Left colon (tissue), 2 donors: Measurements from ENCODE around the gene ESYT2. TPM values are rescaled to one million over a fixed set of nuclear protein-coding genes. Genes with fewer than 3 reads are reported as not detected.

Experiments
- ATAC-seq: fragments of 200-7000 bp; cut with Tn5 transposase; one replicate; pipeline ENCODE4 v1.9.1; 2020; ENCODE audit warnings: mild to moderate bottlenecking, moderate library complexity
- DNase-seq, 2 donors: peaks; one replicate each; pipeline ENCODE4 v3.0.0-alpha.2; 2020
- intact Hi-C, 2 donors: fragments of 100-400 bp; cut with DNase I in 1 of 2; cut with micrococcal nuclease in 1 of 2; formaldehyde crosslinking; loops; one replicate each; pipeline versions ENCODE4 v1.11.2 to v1.14.0; 2022; cut with DNase I, micrococcal nuclease
- total RNA-seq, 2 donors: library from RNA; stranded (reverse); fragmentation: NEBNext Ultra II Directional; extraction: Animal tissue kit (Norgen Biotek cat#: 25700); gene quantifications; one replicate each; pipeline ENCODE4 v1.2.1, GENCODE V29; 2021
- donor health status: DM: no; HTN: no; CAD: no.
- donor health status: DM: yes; HTN: yes; CAD: no.

The ESYT2 gene
- total RNA-seq, 2 donors from 2014 or later = 68.8 to 86.0 TPM

DNA sequence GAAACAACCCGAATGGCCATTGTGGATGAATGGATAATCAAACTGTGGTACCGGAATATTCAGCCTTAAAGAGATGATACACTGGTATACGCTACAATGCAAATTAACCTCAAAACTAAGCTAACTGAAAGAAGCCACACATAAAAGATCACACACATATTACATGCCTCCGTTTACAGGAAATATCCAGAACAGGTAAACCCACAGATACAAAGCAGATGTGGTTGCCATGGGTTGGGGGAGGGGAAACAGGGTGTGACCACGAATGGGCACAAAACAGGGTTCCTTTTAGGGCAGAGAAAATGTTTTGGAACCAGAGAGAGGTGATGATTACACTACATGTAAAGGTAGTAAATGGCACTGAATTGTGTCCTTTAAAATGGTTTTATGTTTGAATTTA lies 16.6 kb downstream of the ESYT2 start:
- ATAC-seq (no peak), DNase-seq (no peak)
- intact Hi-C loops = no loop called here

DNA sequence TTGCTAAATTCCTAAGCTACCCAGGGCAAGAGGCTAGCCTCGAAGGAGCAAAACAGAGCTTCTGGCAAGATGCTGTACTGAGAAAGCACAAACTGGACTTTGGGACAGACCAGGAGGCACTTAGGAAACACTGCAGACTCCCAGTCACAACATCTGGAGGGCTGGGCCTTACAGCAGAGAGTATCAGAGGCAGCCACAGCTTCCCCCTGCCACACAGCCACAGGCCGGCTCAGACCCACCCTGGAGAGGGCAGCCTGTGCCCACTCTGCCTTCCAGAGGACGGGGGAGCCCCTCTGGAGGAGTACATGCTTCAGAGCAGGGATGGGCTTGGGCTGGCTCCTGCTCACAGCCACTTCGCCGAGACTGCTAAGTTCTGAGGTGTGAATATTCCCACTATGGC lies 17.4 kb downstream of the ESYT2 start:
- DNase-seq (no peak), ATAC-seq (peak; percentile 26)
- intact Hi-C loops = no loop called here

DNA sequence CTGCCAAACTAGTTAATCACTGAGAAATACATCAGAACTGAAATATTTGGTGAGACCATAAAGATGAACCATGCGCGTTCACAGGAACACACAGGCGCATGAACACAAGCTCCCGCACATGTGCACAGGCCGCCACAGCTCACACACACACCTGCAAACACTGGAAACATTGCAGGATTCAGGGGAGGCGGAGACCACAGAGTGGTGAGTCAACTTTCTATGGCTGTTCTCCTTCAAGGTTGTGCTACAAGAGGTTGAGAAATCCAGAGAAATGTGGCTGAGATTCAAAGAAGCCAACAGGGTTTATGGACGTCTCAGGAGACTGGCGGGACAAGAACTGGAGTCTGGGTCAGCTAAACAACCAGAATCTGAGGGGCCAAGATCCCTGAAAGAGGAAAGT lies 17.8 kb downstream of the ESYT2 start:
- DNase-seq (no peak), ATAC-seq (no peak)
- intact Hi-C loops = no loop called here

DNA sequence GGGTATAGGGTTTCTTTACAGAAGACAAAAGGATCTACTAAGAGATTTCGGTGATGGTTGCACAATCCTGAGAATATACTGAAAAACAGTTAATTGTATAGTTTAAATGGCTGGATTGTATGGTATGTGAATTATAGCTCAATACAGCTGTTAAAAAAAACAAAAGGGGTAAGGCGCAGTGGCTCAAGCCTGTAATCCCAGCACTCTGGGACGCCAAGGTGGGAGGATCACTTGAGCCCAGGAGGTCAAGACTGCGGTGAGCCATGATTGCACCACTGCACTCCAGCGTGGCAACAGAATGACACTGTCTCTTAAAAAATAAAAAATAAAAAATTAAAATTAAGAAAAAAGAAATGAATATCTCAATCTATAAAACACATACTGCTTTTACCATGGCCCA lies 18.5 kb downstream of the ESYT2 start:
- intact Hi-C loops = no loop called here
- DNase-seq = no peak
- no peak for ATAC-seq

DNA sequence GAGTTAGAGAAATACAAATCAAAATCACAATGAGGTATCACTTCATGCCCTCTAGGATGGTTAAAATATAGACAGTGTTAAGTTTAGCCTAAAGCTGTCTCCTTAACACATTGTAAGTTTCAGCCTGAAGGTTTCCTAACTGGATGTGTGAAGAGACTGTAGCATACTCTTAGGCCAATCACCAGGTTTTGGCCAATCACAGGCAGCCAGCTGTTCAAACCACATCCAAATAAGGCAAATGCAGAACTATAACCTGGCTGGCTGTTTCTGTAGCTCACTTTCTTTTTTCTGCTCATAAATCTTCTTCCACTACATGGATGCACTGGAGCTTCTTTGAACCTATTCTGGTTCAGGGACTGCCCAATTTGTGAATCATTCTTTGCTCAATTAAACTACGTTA lies 19.7 kb downstream of the ESYT2 start:
- intact Hi-C loops = no loop called here
- DNase-seq = no peak
- peak; percentile 34 for ATAC-seq

DNA sequence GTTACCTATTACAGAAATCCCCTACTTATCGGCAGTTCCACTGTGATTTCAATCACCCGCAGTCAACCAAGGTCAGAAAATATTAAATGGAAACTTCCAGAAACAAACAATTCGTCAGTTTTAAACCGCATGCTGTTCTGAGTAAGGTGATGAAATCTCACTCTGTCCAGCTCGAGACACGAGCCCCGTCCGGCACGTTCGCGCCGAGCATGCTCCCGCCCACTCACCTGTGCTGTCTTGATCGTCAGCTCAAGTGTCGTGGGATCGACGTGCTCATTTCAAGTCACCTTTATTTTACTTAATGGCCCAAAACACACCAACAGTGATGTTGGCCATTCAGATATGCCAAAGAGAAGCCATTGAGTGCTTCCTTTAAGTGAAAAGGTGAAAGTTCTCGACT lies 21.2 kb downstream of the ESYT2 start:
- ATAC-seq (no peak), DNase-seq (no peak)
- intact Hi-C loops = no loop called here

DNA sequence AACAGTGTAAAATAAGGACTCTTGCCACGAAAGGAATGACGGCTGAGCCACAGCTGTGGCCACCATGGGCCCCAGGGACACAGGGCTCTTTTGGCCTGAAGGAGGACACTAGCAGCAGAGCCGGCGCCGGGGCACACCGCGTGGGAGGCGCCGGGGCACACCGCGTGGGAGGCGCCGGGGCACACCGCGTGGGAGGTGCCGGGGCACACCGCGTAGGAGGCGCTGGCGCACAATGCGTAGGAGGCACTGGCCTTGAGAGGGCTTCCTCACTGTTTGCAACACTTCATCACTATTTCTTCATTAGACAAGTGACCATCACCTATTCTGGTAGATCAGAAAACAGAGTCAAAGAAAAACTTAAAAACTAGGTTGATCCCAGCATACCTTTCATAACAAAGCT lies 23.4 kb downstream of the ESYT2 start:
- ATAC-seq = no peak
- intact Hi-C loops = no loop called here
- DNase-seq = no peak

DNA sequence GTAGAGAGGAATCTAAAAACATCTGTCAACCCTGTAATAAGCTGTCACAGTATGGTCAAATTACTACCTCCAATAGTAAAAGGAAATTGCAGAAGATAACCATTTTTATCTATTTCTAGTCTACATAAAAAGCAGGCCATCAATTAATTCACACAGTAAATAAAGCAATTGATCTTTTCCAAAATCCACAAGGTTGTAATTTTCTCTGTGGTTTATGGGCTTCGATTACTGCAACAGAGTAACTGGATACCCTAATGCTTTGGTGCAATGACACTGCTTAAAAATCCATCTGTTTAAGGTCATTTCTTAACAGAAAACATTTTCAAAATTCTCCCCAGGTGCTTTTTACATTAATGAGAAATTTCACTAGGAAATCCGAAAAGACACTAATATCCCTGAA lies 23.9 kb downstream of the ESYT2 start:
- intact Hi-C loops = no loop called here
- ATAC-seq (no peak), DNase-seq (no peak)

DNA sequence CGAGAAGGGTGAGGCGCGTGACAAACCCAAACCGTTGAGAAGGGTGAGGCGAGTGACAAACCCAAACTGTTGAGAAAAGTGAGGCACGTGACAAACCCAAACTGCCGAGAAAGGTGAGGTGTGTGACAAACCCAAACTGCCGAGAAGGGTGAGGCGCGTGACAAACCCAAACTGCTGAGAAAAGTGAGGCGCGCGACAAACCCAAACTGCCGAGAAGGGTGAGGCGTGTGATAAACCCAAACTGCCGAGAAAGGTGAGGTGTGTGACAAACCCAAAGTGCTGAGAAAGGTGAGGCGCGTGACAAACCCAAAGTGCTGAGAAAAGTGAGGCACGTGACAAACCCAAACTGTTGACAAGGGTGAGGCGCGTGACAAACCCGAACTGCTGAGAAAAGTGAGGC lies 25.0 kb downstream of the ESYT2 start:
- ATAC-seq = no peak

DNA sequence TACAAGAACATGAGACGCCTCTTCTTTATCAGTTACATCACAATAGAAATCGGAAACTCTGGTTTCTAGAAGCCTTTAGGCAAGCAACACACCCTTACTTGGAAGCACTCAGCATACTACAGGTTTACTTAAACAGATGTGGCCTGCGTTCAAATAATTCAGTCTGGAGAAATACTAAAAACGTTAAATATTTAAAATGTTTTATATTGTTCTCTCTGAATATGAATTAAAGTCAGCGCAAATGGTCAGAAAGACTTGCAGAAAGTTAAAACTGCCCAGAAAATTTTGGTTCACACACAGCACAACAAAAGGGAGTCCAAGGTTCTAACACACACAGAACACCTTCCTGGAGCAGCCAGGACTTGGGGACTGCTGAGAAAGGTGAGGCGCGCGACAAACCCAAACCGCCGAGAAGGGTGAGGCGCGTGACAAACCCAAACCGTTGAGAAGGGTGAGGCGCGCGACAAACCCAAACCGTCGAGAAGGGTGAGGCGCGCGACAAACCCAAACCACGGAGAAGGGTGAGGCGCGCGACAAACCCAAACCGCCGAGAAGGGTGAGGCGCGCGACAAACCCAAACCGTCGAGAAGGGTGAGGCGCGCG lies 25.8 kb downstream of the ESYT2 start:
- DNase-seq = no peak
- ATAC-seq = no peak
- intact Hi-C loops = no loop called here

More for the DNA sequence above, 25.0 kb downstream of the ESYT2 start:
- intact Hi-C loops = no loop called here
- DNase-seq = no peak

DNA sequence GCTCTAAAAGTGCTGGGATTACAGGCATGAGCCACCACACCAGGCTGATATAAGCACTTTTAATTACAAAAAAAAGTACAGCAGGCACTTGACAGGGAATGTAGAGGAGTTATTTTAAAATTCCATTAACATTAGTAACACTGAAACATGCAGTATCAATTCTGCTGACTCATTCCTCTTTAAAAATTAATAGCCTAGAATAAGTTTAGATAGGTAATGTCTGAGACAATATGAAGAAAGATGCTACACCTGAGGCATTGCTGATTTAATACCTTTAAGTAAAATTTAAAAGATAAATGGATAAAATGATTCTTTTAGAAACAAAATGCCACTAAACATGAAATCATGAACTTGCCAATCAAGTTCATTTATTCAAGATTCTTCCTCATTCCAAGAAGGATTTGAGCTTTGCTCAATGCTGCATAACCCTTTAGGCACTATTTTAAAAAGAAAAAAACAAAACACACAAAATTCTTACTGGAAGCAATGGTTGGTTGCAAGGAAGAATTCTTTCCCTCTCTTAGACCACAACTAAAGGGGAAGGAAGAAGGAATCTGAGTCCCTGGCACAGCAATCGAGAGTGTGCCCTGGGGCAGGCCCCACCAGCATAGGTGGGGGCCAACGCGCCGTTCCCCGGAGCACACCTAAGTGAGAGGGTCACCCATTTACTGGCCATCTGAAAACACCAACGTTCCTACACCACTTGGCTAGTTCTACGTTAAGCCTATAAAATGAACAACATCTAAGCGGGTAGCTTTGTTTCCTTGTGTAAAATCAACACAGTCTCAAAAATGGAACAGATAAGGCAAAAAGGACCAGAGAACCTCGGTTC lies 26.6 kb downstream of the ESYT2 start:
- ATAC-seq (no peak), DNase-seq (no peak)
- intact Hi-C loops = no loop called here

DNA sequence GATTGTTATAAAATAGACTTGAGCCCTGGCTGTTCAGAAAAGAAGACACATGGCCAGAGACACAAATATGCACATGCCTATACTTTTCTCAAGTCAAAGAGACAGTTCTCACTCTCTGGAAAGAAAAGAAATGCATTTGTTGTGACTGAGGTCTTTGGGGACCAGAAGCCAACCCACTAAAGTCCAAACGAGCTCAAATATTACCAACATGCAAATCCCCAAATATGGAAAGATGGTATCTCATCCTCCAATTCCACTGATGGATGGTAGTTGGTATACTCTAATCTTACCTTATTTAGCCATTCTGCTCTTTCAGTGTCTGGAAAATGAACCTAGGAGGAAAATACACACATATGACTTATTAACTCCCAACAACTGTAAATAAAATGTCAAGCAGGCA lies 30.6 kb downstream of the ESYT2 start:
- no peak for ATAC-seq
- DNase-seq = no peak
- intact Hi-C loops = no loop called here

DNA sequence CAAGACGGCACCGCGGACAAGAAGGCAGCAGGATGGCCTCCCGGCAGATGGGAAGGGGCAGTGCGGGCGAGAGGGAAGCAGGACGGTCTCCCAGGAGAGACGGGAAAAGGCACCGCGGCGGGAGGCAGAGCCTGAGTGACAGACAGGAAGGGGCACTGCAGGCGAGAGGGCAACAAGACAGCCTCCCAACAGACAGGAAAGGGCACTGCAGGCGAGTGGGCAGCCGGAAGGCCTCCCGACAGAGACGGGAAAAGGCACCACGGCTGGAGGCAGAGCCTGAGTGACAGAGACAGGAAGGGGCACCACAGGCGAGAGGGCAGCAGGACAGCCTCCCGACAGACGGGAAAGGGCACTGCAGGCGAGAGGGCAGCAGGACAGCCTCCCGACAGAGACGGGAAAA lies 32.6 kb downstream of the ESYT2 start:
- DNase-seq = no peak
- intact Hi-C loops = no loop called here
- no peak for ATAC-seq

DNA sequence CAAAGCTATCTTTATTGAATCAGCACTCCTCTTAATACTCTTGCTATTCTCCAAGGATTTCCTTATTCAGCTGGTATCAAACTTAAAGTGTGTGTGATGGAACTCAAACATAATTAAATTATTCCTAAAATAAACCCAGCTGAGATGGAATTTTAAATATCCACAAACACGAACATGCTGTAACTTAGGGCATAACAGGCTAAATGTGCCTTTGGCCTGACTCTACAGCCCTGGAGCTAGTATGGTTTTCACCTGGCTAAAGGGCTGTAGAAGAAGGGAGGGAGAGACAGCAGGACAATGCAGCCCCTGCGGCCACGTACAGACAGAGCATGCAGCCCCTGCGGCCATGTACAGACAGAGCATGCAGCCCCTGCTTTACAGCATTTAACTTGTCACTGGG lies 34.0 kb downstream of the ESYT2 start:
- intact Hi-C loops = no loop called here
- ATAC-seq = no peak
- DNase-seq = no peak

DNA sequence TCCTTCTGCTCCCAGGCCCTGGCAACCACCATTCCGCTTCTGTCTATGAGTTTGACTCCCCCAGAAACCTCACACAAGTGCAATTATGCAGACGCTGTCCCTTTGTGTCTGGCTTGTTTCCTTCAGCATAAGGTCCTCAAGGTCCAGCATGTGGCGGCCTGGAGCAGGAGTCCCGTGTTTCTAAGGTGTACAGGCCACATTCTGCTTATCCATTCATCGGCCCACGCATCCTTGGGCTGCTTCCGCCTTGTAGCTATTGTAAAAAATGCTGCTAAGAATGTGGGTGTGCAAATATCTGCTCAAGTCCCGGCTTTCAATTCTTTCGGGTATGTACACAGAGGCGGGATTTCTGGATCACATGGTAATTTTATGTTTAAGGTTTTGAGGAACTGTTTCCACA lies 38.2 kb downstream of the ESYT2 start:
- ATAC-seq (no peak), DNase-seq (no peak)
- intact Hi-C loops = no loop called here

DNA sequence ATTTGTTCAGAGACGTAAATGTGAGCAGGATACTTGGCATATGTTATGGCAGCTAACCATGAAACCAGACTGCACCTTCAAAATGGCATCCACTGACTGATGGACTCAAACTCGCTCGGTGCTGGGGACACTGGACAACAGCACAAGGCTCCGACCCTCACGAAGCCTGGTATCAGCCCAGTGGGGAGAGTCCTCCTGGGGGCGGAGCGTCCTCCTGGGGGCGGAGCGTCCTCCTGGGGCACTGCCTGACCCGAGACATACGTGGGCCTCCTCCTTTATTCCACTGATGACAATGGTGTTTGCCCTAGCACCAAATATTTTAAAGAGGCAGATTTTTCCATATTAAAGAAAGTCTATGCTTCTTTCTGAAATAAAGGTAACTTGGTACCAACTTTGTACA lies 39.5 kb downstream of the ESYT2 start:
- intact Hi-C loops = no loop called here
- no peak for ATAC-seq
- no peak for DNase-seq

DNA sequence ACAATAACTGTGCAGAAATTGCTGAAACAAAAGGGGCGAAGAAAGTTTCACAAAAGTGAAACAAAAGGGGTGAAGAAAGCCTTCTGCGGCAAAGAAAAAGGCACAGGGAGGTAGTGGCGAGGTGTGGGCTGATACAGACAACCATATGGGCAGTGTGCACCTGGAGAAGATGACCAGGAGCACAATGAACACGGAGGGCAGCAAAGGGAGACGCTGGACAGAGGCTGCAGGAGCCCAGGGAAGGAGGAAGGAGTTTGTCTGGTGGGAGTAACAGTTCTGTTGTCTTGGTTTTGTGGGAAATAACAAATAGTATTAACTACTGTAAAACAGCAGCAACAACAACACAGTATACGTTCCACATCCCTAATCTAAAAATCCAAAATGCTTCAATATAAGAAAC lies 42.4 kb downstream of the ESYT2 start:
- no peak for DNase-seq
- intact Hi-C loops = no loop called here

DNA sequence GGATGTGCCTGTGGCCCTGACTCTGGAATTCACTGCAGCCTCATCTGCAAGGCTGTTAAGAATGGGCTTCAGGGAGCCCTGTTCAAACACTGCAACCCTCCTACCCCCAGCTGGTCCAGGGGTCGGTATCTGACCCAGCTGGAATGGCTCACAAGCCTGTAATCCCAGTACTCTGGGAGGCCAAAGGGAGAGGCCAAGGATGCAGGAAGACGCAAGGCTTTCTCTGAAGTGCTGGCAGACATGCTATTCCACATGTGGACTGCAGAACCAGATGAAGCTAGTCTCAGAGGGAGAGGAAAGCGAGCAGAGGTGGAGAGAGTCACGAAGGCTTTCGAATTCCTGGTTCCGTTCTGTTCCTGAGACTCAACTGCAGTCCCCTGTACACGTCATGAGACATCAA lies 45.0 kb downstream of the ESYT2 start:
- ATAC-seq (no peak), DNase-seq (no peak)
- intact Hi-C loops = loop anchor here in 1 of 2 donors (5.0 kb wide), 1 partner anchor 33 kb away; no protein-coding TSS in a partner anchor

More for the DNA sequence above, 42.4 kb downstream of the ESYT2 start:
- ATAC-seq = no peak

DNA sequence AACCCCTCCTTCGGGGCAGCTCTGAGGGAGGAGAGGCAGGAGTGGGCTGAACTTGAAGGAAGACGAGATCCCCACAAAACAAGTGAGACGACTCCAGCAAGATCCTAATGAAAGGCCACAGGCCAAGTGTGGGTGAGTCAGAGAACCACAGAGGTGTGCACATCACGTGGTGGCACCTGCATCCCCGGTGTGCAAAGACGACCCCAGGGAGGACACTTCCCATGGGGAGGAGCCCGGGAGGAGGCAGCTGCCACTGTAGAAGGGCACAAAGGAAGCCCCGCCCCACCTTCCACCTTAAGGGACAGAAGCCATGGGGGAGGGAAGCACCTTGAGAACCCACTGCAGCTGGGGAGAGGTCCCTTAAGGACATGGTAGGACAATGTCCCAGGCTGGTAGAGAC lies 45.7 kb downstream of the ESYT2 start:
- ATAC-seq (no peak), DNase-seq (no peak)
- intact Hi-C loops = loop anchor here in 1 of 2 donors (5.0 kb wide), 1 partner anchor 34 kb away; no protein-coding TSS in a partner anchor

DNA sequence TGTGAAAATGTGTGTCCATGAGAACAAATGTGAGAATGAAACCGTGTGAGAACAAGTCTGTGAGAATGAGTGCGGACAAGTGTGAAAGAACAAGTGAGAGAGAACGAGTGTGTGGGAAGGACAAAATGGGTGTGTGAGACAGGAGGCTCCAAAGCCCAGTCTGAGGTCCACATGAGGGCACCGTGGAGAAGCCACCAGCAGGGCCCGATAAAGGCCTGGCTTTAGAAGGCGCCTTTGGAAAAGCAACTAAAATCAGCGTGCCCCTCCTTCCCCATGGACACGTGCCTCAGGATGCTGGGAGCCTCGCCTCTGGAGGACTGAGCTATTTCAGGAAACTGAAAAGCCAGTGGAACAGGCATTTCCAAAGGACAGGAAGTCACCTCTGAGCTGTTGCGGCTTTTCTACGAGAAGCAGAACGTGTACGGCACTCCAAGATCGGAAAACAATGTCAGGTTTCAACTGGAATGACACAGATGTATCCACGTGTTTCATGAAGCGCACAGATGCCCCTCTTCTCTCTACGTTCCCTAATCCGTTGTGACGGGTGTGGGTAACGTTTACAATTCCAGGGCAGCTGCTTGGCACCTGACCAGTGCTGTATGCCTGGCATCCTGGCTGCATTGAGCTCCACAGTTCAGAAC lies 46.4 kb downstream of the ESYT2 start:
- intact Hi-C loops = loop anchor here in 1 of 2 donors (5.0 kb wide), 1 partner anchor 34 kb away; no protein-coding TSS in a partner anchor
- DNase-seq (peak; percentile 23 to 64), ATAC-seq (peak; percentile 5)
